ENCODE measurements around the gene KRTAP5-6.

KRTAP5-6 gene

GRCh38 chr11:1740786-1741530 is 44.0 kb downstream of the KRTAP5-6 start:
- no peak for TF ChIP-seq SIN3A (IDR thresholded peaks at IDR 0.05; ENCODE audit: borderline replicate concordance, insufficient read depth, low read length)
- TF ChIP-seq FOXP2 (optimal IDR thresholded peaks at IDR 0.05; ENCODE audit: borderline replicate concordance, extremely low read depth, extremely low read length, insufficient read depth), result no peak
- no peak for TF ChIP-seq POLR2AphosphoS5 (IDR thresholded peaks at IDR 0.05; ENCODE audit: low read depth, low read length)
- TF ChIP-seq TAF1 (IDR thresholded peaks at IDR 0.05; ENCODE audit: borderline replicate concordance, insufficient read depth, low read length), result no peak
- TF ChIP-seq REST (IDR thresholded peaks at IDR 0.05; ENCODE audit: insufficient read depth in 1 of 2, low read depth in 2 of 2, low read length in 2 of 2), result no peak

GRCh38 chr11:1741741-1742140 is 44.7 kb downstream of the KRTAP5-6 start:
- TF ChIP-seq POLR2AphosphoS5 (IDR thresholded peaks at IDR 0.05; ENCODE audit: low read depth, low read length) (no peak), REST (IDR thresholded peaks at IDR 0.05; ENCODE audit: insufficient read depth in 1 of 2, low read depth in 2 of 2, low read length in 2 of 2) (no peak), TAF1 (IDR thresholded peaks at IDR 0.05; ENCODE audit: borderline replicate concordance, insufficient read depth, low read length) (no peak), SIN3A (IDR thresholded peaks at IDR 0.05; ENCODE audit: borderline replicate concordance, insufficient read depth, low read length) (no peak), FOXP2 (optimal IDR thresholded peaks at IDR 0.05; ENCODE audit: borderline replicate concordance, extremely low read depth, extremely low read length, insufficient read depth) (no peak)

DNA sequence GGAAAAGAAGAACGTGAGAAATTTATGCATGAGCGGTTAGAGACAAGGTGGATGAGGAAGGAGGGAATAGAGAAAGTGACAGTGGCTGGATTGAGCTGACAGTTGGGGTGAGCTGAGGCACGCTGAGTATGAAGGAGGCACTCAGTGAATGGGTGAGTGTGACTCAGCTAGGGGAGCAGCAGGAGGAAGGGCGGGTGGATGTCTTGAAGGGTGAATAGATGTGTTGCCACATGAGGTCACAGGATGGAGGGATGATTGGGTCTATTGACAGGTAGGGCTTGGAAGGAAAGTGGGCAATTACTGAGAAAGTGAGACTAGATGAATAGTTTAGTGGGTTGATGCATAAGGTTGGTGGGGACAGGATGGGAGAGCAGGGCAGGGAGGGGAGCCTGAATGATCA is 45.4 kb downstream of the KRTAP5-6 start:
- TF ChIP-seq FOXP2 (optimal IDR thresholded peaks at IDR 0.05; ENCODE audit: borderline replicate concordance, extremely low read depth, extremely low read length, insufficient read depth) (no peak), SIN3A (IDR thresholded peaks at IDR 0.05; ENCODE audit: borderline replicate concordance, insufficient read depth, low read length) (no peak), TAF1 (IDR thresholded peaks at IDR 0.05; ENCODE audit: borderline replicate concordance, insufficient read depth, low read length) (no peak), REST (IDR thresholded peaks at IDR 0.05; ENCODE audit: insufficient read depth in 1 of 2, low read depth in 2 of 2, low read length in 2 of 2) (no peak), POLR2AphosphoS5 (IDR thresholded peaks at IDR 0.05; ENCODE audit: low read depth, low read length) (no peak)

GRCh38 chr11:1742869-1743584 is 46.0 kb downstream of the KRTAP5-6 start:
- TF ChIP-seq POLR2AphosphoS5 (IDR thresholded peaks at IDR 0.05; ENCODE audit: low read depth, low read length), result no peak
- TF ChIP-seq FOXP2 (optimal IDR thresholded peaks at IDR 0.05; ENCODE audit: borderline replicate concordance, extremely low read depth, extremely low read length, insufficient read depth), result no peak
- no peak for TF ChIP-seq SIN3A (IDR thresholded peaks at IDR 0.05; ENCODE audit: borderline replicate concordance, insufficient read depth, low read length)
- TF ChIP-seq TAF1 (IDR thresholded peaks at IDR 0.05; ENCODE audit: borderline replicate concordance, insufficient read depth, low read length), result no peak
- no peak for TF ChIP-seq REST (IDR thresholded peaks at IDR 0.05; ENCODE audit: insufficient read depth in 1 of 2, low read depth in 2 of 2, low read length in 2 of 2)

Measured in PFSK-1 (cell line).